Endodermal cell (in vitro differentiated cells): Measurements from ENCODE around the gene BTNL9. TPM values are rescaled to one million over a fixed set of nuclear protein-coding genes. Genes with fewer than 3 reads are reported as not detected.

Source experiments
- DNase-seq: peaks from one replicate; pipeline ENCODE4 v3.0.0-alpha.2; 2017
- H3K27ac ChIP-seq: 2 replicates; pipeline ENCODE4 v1.5.1; 2013; ENCODE audit warnings: mild to moderate bottlenecking, low read depth, low read length, moderate library complexity
- H3K27me3 ChIP-seq: 2 replicates; pipeline ENCODE4 v1.6.1; 2013; ENCODE audit warnings: mild to moderate bottlenecking, low read length, moderate library complexity; ENCODE audit not compliant: insufficient read depth, control insufficient read depth, poor library complexity, severe bottlenecking
- H3K36me3 ChIP-seq: 2 replicates; pipeline ENCODE4 v1.7.0; 2013; ENCODE audit warnings: mild to moderate bottlenecking, low read length, moderate library complexity; ENCODE audit not compliant: control insufficient read depth, insufficient read depth
- H3K4me1 ChIP-seq: one replicate; pipeline ENCODE4 v1.7.0; 2013; ENCODE audit warnings: low read length; ENCODE audit not compliant: control insufficient read depth, insufficient read depth
- H3K4me3 ChIP-seq: 2 replicates; pipeline ENCODE4 v1.5.1; 2013; ENCODE audit warnings: mild to moderate bottlenecking, low read length, moderate library complexity
- H3K9ac ChIP-seq: 2 replicates; pipeline ENCODE4 v1.6.1; 2013; ENCODE audit warnings: mild to moderate bottlenecking, low read length, moderate library complexity; ENCODE audit not compliant: poor library complexity, severe bottlenecking; ENCODE audit errors: extremely low read depth
- H3K9me3 ChIP-seq: 2 replicates; pipeline ENCODE4 v1.6.1; 2013; ENCODE audit warnings: mild to moderate bottlenecking, low read length, moderate library complexity; ENCODE audit not compliant: control insufficient read depth
- H3K27ac Mint-ChIP-seq: 2 replicates; pipeline ENCODE4 v1.8.0; 2020; ENCODE audit warnings: mixed read lengths
- H3K27me3 Mint-ChIP-seq: 2 replicates; pipeline ENCODE4 v1.8.0; 2021; ENCODE audit warnings: mild to moderate bottlenecking, mixed read lengths; ENCODE audit not compliant: insufficient read depth
- H3K36me3 Mint-ChIP-seq: 2 replicates; pipeline ENCODE4 v1.8.0; 2020; ENCODE audit warnings: low read depth, mixed read lengths
- H3K4me1 Mint-ChIP-seq: 2 replicates; pipeline ENCODE4 v1.8.0; 2020; ENCODE audit warnings: mixed read lengths
- H3K4me3 Mint-ChIP-seq: 2 replicates; pipeline ENCODE4 v1.8.0; 2020; ENCODE audit warnings: mild to moderate bottlenecking, moderate library complexity, mixed read lengths
- H3K9me3 Mint-ChIP-seq: 2 replicates; pipeline ENCODE4 v1.8.0; 2020; ENCODE audit warnings: mild to moderate bottlenecking, mixed read lengths
- CTCF ChIP-seq: fragments of 200-600 bp; sonication (generic); conservative IDR thresholded peaks from 2 replicates; pipeline ENCODE4 v1.5.0; 2021; ENCODE audit warnings: antibody characterized with exemption, mild to moderate bottlenecking
- WGBS, 2 experiments: methylation state at CpG; one replicate each; pipeline versions ENCODE4 v1.1.5 to v1.1.7; 2013; ENCODE audit warnings: missing lambda C conversion rate in 2 of 2, mixed read lengths in 1 of 2; ENCODE audit not compliant: insufficient coverage in 1 of 2, insufficient read length in 1 of 2; 5-methylcytosine and 5-hydroxymethylcytosine counted together
- total RNA-seq, 2 donors: library from RNA; stranded (reverse); fragmentation: NEBNext Ultra II Directional in 1 of 2; extraction: Animal tissue kit (Norgen Biotek cat#: 25700) in 1 of 2; gene quantifications; 2 replicates in 1 of 2; 3 replicates in 1 of 2; pipeline ENCODE4 v1.2.1, GENCODE V29; 2021

Gene BTNL9
- total RNA-seq, 2 donors from 2014 or later: not detected

- Histone ChIP-seq H3K4me1 (no peaks in the 10 kb centered on the region), H3K4me3 (no peak overlapping the region), H3K36me3 (no peaks in the 10 kb centered on the region), H3K9me3 (peaks cover 15% of the 10 kb centered on the region), H3K27ac (no peak overlapping the region), H3K9ac (no peak overlapping the region), H3K27me3 (no peaks in the 10 kb centered on the region)
- H3K36me3 Mint-ChIP-seq: no peaks in the 10 kb centered on the region
- H3K4me1 Mint-ChIP-seq: peaks cover 3% of the 10 kb centered on the region
- no peak overlapping the region for H3K4me3 Mint-ChIP-seq
- no peak overlapping the region for H3K27ac Mint-ChIP-seq
- no peak for DNase-seq
- TF ChIP-seq CTCF: no peak
- WGBS, 2 experiments: 78 to 85% methylated on average over 7 to 9 of the region's 9 CpGs
- H3K9me3 Mint-ChIP-seq: no peaks in the 10 kb centered on the region
- H3K27me3 Mint-ChIP-seq: peaks cover 90% of the 10 kb centered on the region
These were observed 67.6 kb downstream of the BTNL9 start for GRCh38 chr5:181107699-181108098.

- Histone ChIP-seq H3K27ac (no peak overlapping the region), H3K4me1 (no peaks in the 10 kb centered on the region), H3K4me3 (no peak overlapping the region), H3K9me3 (peaks cover 15% of the 10 kb centered on the region), H3K9ac (no peak overlapping the region), H3K27me3 (no peaks in the 10 kb centered on the region), H3K36me3 (no peaks in the 10 kb centered on the region)
- Mint-ChIP-seq H3K27ac (no peak overlapping the region), H3K4me3 (no peak overlapping the region), H3K9me3 (no peaks in the 10 kb centered on the region), H3K36me3 (no peaks in the 10 kb centered on the region), H3K4me1 (peaks cover 3% of the 10 kb centered on the region), H3K27me3 (peaks cover 91% of the 10 kb centered on the region)
- no peak for DNase-seq
- no peak for TF ChIP-seq CTCF
- WGBS, 2 experiments: 76 to 93% methylated on average over 7 to 14 of the region's 14 CpGs
These were observed 68.6 kb downstream of the BTNL9 start for GRCh38 chr5:181108578-181109165.

- Mint-ChIP-seq H3K36me3 (no peaks in the 10 kb centered on the region), H3K9me3 (peaks cover 8% of the 10 kb centered on the region), H3K27ac (no peak overlapping the region), H3K4me1 (no peaks in the 10 kb centered on the region), H3K27me3 (peaks cover 92% of the 10 kb centered on the region), H3K4me3 (no peak overlapping the region)
- H3K9me3 ChIP-seq: peaks cover 15% of the 10 kb centered on the region
- DNase-seq: peak; percentile 75
- no peak overlapping the region for H3K27ac ChIP-seq
- H3K36me3 ChIP-seq: no peaks in the 10 kb centered on the region
- no peak overlapping the region for H3K4me3 ChIP-seq
- no peaks in the 10 kb centered on the region for H3K4me1 ChIP-seq
- no peak for TF ChIP-seq CTCF
- 73 to 80% methylated on average over 3 to 11 of the region's 11 CpGs for WGBS, 2 experiments
- peaks cover 8% of the 10 kb centered on the region for H3K27me3 ChIP-seq
- no peak overlapping the region for H3K9ac ChIP-seq
These were observed 69.5 kb downstream of the BTNL9 start for GRCh38 chr5:181109489-181110013.
